NCI-H2107 (cell line): ENCODE data around the gene AADACL4.

Experiments
- DNase-seq: peaks from one replicate; lab custom pipeline; 2025; lab: John Stamatoyannopoulos, UW

The AADACL4 gene

DNA sequence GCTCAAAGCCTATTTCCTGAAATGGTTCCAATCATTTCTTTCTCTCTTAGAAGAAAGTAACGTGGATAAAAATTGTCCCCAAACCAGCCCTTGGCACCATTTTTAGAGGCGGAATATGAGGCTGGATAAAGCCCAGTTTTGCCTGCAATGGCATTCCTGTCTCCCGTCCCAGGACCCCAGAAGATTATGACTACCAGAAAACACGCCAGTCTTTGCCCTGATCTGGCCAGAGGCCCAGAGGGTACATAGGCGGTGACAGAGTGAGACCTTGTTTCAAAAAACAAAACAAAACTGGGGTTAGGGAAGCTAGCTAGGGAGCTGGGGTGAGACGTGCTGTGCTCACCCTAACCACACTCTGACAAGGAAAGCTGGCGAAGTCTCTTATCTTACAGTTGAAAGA is at the start of gene AADACL4:
TSS of gene AADACL4 (plus strand) at position 301 of the 400 bp plus-strand sequence. CDS start 462 bp downstream, outside the sequence.
- no peak for DNase-seq

- DNase-seq: no peak
Observed at GRCh38 chr1:12594490-12594889, 49.4 kb upstream of the AADACL4 start.

DNA sequence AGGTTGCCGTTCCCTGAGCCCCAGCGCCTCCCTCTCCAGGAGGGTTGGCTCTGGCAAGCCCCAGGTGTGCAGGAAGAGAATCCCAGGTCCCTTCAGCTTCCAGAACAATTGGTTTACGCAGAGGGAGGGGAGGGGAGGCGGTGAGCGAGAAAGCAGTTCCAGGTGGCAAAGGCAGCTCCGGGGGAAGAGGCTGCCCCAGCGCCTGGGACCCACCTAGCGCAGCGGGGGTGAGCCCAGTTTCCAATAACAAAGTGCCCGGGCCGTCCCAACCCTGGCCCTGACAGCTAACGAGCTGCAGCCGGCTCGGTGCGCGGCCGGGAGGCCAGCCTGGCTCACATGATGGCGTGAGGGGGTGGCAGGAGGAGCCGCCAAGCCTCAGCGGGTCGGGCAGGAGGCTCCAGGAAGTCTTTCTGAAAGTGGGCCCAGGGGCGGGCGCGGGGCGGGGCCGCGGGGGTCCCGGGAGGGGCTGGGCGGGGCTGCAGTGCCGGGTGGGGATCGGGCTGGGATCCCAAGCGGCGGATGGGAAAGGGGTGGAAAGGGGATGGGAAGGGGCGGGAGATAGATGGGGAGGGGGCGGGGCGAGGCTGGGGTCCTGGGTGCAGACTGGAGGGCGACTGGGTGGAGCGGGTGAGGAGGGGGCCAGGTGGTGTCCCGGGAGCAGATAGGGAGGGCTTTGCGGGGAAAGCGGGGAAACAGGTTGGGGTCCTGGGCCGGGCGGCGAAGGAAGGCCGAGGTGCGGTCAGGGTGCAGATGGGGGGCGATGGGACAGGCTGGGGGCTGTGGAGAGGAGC is 48.7 kb upstream of the AADACL4 start:
- DNase-seq: no peak

- no peak for DNase-seq
Observed at GRCh38 chr1:12595757-12596006, 48.2 kb upstream of the AADACL4 start.

GRCh38 chr1:12596007-12596821 is 47.7 kb upstream of the AADACL4 start:
- DNase-seq: no peak

DNA sequence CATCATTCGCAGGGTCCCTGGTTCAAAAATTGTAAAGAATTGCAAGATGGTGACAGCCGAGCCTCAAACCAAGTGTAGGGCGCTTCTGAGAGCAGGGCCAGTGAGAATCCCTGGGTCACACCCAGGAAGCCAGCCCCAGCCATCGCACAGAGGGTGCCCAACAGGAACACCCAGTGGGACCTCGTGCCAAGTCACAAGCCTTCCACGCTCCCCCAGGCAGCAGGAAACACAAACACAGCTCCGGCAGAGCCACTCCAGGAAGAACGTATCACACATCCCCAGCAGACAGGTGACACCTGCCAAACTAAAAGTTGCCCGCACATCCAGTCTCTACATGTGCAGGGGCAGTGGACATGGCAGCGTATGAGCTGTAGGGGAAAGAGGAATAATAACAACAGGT is 46.1 kb upstream of the AADACL4 start:
- no peak for DNase-seq

GRCh38 chr1:12598974-12599373 is 44.9 kb upstream of the AADACL4 start:
- DNase-seq: no peak

DNA sequence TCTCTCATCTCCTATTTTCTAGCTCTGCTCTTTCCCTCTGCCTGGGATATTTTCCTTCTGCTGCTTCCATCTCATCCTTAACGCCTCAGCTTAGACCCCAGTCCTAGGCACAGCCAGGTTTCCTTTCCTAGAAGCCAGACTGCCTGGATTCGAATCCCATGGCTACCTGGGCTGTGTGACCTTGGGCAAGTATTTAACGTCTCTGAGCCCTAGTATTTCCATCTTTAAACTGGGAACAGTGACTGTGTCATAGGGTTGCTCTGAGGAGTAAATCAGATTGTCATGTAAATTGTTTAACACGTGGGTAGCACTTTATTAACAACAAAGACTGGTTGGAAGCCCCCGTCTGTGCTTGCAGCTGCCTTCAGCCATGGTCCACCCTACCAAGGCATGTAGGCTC is 44.2 kb upstream of the AADACL4 start:
- no peak for DNase-seq

DNA sequence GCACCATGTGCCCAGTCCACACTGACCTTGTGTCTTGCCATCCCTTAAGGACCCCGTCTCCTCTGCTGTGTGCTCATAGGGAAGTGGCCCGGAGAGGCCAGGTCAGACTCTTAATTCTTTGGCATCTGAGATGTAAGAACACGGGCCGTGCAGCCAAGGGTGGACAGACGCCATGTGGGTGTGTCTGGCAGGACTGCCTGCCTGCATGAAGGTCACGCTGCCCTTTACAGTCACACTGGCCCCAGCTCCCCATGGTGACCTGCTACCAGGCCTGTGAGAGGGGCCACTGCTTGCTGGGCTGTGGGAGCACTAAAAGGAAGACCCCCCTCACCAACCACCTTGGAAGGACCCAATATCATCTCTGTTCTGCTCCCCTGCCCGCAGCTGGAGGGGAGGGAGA is 43.5 kb upstream of the AADACL4 start:
- no peak for DNase-seq

- no peak for DNase-seq
Observed at GRCh38 chr1:12600880-12601633, 42.8 kb upstream of the AADACL4 start.

DNA sequence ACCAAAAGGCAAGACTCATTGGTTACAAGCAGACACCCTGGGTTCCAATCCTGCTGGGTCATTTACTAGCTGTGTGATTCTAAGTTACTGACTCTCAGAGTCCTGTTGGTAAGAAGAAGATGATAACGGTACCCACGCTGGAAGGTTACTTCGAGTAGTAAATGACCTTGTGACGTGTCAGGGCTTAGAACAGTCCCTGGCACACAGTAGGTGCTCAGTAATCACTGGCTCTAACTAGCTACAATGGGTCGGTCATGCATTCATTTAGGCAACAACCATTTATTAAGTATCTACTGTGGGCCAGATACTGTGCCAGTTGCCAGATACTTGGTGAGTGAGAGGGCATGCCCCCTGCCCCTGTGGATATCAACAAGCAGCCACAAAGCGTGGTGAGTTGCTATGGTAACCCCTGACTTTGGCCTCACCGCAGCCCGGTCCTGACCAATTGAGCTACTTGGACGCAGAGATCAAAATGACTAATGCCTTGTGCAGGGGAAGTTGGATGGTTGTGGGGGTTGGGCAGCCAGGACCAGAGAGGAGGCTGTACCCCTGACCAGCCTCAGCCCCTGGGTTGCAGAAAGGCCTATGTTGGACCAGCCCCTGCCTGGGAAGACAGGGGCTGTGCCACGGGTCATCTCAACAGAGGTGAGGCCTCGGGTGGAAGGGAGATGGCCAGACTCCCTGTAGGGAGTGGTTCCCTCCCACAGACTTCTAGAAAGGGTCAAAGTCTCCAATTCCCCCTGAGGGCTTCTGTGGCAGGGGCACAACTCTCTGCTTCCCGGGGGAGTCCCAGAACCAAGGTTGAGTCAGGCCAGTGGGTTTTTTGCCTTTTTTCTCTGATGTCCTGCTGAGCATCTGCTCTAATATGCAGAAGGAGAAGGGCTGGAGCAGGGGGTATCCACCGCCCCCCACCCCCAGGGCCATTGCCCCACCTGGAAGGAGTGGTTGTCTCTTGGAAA is 41.9 kb upstream of the AADACL4 start:
- DNase-seq: no peak

DNA sequence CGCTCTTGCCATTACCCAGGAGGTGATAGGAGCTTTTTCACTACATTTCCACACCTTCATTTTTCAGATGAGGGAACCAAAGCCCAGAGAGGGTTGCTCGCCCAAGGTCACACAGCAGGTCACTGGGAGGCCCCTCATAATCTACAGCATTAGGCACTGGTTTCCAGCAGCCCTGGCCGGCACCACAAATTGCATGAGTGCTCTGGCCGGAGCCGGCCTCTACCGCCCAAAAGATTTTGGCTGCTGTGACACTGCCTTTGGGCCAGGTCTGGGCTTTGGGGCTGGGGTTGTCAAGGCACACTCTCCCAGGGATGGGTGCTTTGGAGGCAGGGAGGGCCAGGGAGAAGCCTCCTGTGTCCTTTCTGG is 41.2 kb upstream of the AADACL4 start:
- DNase-seq: no peak

DNA sequence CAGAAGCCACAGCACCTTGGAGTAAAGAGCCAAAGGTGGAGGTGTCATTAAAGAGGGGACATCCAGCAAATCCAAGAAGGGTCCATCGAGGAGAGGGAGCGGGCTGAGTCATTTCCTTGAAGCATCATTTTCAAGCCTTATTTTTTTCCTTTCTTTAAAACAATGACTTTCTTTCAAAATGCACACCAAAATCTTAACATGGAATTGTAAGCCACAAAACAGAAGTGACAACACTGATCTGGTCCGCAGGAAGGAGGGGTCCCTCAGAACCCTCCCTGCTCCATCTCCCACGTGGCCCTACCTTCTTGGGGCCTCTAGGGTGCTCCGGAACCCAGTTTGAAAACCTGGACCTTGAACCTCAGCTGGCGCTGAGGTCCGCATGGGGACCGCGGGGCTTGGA is 40.7 kb upstream of the AADACL4 start:
- no peak for DNase-seq

- no peak for DNase-seq
Observed at GRCh38 chr1:12604114-12604874, 39.6 kb upstream of the AADACL4 start.

- DNase-seq: no peak
Observed at GRCh38 chr1:12604986-12605385, 38.9 kb upstream of the AADACL4 start.

DNA sequence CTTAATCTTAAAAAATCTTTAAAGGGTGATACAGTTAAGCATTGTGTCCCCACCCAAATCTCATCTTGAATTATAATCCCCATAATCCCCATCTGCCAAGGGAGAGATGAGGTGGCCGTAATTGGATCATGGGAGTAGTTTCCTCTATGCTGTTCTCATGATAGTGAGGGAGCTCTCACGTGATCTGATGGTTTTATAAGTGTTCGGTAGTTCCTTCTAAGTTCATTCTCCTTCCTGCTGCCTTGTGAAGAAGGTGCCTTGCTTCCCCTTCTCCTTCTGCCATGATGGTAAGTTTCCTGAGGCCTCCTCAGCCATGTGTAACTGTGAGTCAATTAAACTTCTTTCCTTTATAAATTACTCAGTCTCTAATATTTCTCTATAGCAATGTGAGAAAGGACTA is 36.6 kb upstream of the AADACL4 start:
- no peak for DNase-seq

- DNase-seq: no peak
Observed at GRCh38 chr1:12608311-12608957, 35.5 kb upstream of the AADACL4 start.

- DNase-seq: no peak
Observed at GRCh38 chr1:12609469-12610003, 34.3 kb upstream of the AADACL4 start.

DNA sequence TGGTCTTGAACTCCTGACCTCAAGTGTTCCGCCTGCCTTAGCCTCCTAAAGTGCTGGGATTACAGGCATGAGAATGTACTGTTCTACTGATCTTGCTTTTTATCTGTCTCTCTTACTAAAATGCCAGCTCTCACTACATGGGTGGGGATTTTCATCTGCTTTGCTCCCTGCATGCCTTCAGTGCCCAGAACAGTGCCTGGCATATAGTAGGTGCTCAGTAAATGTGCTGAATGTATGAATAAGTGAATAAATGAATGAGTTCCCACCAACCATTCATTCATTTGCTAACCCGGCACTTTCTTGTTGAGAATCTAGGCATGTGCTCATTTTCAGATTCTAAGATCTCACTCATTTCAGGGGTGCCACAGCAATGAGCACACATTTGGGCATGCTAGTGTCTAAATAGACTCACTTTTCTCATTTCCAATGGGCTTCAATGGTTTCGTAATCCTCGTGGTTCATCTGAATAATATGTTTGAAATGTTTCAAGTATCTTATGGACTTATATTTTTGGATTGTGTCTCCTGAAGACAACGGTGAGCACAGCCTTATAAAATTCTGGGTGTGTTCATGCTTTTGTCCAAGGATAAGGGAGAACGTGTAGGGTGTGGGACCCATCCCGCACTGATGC is 33.5 kb upstream of the AADACL4 start:
- no peak for DNase-seq

GRCh38 chr1:12610941-12611340 is 32.9 kb upstream of the AADACL4 start:
- DNase-seq: no peak
